ENCODE results near the gene ATP2A2.

ATP2A2 gene

DNA sequence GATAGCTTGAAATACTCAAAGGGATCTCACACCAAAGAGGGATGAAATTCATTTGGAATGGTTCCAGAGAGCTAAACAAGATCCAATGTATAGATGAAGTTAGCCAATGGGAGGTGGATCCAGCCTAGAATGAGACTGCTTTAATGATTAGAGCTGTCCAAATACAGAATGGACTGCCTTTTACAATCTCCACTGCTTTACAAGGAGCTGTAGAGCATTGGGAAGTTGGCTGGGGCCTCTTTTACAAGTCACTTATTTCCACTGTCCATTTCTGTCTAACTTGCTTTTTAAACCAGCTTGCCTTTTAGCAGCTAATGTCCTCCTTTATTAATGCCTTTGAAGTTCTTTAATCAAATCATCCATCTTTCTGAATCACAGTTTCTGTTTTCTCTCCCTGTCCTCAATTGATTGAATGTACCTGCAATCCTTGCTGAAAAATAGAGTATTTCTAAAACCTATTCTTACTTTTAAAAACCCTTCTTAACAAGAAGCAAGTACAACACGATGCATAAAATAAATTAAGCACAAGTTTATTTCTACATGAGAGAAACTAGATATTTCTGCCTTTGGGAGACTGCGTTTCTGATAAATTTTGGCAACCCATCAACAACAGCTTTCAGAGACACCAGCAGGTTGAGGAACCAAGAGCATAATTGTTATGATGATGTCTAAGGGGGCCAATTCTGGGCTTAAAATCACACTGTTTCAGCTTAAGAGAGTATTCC lies 3.4 kb upstream of the ATP2A2 start:
- H3K27ac ChIP-seq = no peak overlapping the region
- TF ChIP-seq, protein P1, sequence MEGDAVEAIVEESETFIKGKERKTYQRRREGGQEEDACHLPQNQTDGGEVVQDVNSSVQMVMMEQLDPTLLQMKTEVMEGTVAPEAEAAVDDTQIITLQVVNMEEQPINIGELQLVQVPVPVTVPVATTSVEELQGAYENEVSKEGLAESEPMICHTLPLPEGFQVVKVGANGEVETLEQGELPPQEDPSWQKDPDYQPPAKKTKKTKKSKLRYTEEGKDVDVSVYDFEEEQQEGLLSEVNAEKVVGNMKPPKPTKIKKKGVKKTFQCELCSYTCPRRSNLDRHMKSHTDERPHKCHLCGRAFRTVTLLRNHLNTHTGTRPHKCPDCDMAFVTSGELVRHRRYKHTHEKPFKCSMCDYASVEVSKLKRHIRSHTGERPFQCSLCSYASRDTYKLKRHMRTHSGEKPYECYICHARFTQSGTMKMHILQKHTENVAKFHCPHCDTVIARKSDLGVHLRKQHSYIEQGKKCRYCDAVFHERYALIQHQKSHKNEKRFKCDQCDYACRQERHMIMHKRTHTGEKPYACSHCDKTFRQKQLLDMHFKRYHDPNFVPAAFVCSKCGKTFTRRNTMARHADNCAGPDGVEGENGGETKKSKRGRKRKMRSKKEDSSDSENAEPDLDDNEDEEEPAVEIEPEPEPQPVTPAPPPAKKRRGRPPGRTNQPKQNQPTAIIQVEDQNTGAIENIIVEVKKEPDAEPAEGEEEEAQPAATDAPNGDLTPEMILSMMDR (conservative IDR thresholded peaks at IDR 0.05) = no peak

DNA sequence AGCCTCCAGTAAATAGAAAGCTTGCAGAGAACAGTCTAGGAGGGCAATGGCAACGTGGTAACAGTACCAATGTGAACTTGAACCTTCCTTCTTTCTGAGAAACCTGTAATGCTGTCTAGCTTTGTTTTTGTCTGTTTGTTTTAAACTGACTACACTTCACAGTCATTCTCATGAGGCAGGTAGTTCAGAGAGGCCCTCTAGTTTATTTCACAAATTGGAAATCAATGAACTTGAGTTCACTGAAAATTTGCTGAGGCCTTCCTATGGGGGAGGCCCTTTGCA lies 2.9 kb upstream of the ATP2A2 start:
- TF ChIP-seq, protein P1 (conservative IDR thresholded peaks at IDR 0.05) = no peak
- H3K27ac ChIP-seq = no peak overlapping the region

DNA sequence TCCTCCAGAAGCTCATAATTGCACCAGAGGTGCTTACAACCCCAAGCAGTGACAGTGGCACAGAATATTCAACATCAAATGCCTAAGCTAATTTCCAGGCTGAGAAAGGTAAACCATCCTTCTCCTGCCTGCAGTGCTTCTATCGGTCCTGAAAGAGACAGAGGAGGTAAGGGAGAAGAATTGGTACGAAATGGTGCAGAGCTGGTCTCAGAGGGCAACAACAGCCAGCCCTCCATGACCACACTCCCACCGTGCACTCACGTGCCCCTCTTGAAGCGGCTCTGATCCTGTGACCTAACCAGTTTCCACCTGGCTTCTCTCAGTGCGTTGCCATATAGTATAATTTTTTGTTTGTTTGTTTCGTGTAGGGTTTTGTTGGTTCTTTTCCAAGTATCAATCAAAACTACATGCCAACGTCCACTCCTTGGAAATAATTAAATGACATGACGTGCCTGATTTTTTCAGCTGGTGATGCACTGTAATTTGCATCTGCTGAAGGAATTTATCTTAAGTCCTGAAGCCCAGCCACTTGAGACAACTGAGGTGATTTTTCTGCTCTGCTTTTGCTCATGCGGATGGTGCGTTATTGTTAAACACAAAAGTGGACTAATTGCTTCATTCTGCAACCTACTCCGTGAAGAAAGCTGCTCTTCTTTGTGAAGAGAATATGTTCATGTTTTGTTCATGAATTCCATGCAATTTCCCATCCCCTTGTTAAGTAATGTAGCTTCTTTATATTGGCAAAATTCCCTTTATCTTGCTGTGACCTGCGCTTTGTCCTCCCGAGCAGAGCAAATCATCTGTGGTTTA lies 1.3 kb upstream of the ATP2A2 start:
- TF ChIP-seq, protein P1 (conservative IDR thresholded peaks at IDR 0.05) = no peak
- H3K27ac ChIP-seq = peak overlapping the region; percentile 97

DNA sequence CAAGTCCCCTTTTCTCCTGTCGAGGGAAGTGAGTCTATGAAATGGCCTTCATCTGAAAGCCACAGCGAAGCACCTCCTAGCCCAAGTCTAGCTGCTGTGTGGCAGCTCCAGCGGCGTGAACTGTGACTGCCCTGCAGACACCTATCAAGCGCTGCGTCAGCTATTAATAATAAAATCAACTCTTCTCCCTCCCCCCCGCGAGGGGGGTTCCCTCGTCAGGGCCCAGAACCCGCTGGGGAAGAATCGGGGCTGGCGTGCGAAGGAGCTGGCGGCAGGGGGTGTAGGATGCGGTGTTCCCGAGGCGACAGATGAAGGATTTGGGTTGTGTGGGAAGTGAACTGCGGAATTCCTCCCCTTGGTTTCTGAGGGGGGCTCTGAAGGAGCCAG lies 662 bp upstream of the ATP2A2 start:
- peak overlapping the region; percentile 97 for H3K27ac ChIP-seq
- TF ChIP-seq, protein P1 (conservative IDR thresholded peaks at IDR 0.05) = no peak

DNA sequence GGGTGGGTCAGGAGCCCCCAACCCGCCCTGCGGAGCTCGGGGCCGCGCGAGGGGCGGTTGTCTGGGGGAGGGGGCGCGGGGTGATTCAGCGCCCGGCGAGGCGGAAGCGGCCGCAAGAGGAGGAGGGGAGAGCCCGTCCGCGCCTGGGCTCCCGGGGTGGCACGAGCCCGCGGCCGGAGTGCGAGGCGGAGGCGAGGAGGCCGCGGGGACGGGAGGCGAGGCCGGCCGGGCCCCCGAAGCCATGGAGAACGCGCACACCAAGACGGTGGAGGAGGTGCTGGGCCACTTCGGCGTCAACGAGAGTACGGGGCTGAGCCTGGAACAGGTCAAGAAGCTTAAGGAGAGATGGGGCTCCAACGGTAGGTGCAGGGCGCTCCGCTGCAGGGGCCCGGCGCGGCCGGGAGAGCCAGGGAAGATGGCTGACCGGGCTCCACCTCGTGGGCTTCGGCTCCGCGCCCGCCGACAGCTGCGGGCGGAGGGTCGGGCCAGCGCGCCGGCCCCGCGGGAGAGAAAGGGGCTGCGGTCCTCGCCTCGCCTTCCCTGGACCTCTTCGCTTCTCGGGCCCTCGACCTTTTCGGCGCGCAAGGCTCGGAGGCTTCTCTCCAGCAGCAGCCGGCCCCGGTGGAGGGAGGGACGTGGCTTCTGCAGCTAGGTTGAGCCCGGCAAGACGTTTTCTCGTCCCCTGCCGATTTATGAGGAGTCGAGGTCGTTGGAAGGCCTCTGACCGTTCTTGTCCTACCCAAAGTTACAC lies 677 bp downstream of the ATP2A2 start:
- TF ChIP-seq, protein P1 (conservative IDR thresholded peaks at IDR 0.05) = no peak
- peak overlapping the region; percentile 97 for H3K27ac ChIP-seq

DNA sequence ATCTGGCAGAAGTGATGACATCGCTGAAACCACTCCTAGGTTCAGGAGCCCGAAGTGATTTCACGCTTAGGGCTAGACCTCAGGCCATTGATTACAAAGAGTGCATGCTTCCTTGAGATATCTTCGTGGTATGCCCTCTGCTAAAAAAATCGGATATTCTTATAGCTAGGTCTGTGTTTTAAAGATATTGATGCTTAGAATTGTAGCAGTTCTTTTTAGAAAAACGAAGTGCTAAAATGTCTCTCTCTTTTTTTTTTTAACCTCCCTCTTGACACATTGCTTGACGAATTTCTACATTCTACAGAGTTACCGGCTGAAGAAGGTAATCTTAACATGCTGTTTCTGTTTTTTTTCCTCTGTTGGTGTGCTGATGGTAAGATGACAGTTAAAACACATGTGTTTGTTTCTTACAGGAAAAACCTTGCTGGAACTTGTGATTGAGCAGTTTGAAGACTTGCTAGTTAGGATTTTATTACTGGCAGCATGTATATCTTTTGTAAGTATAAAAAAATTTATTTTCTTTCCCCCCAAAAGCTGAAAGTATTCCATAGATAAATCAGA lies 1.3 kb downstream of the ATP2A2 start:
- peak overlapping the region; percentile 97 for H3K27ac ChIP-seq
- TF ChIP-seq, protein P1 (conservative IDR thresholded peaks at IDR 0.05) = no peak
